ENCODE data around the gene TDRD9. TPM values are rescaled to one million over a fixed set of nuclear protein-coding genes. Genes with fewer than 3 reads are reported as not detected.

TDRD9 gene
- total RNA-seq, 1 experiment from 2014 or later, result not detected

DNA sequence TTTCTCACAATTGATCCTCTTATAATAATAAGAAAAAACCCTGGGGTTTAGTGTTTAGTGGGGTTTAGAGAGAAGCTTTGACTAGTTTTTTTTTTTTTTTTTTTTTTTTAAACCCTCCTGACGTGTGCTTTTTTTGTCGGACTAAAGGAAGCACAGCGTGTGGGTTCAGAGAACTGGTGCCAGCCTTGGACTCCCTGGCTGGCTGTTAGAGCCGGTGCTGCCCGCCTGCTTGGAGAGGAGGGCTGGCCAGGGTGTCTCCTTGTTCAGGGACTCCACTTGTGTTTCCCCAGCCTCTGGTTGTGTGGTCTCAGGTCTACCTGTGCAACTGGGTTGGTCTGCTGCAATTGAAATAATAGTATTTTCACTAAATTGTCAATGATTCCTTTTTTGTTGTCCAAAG is 103.1 kb downstream of the TDRD9 start:
- H3K36me3 ChIP-seq, result no peaks in the 10 kb centered on the region
- no peak overlapping the region for H3K4me3 ChIP-seq
- no peaks in the 10 kb centered on the region for H3K9me3 ChIP-seq
- no peaks in the 10 kb centered on the region for H3K27me3 ChIP-seq
- no peak for DNase-seq

DNA sequence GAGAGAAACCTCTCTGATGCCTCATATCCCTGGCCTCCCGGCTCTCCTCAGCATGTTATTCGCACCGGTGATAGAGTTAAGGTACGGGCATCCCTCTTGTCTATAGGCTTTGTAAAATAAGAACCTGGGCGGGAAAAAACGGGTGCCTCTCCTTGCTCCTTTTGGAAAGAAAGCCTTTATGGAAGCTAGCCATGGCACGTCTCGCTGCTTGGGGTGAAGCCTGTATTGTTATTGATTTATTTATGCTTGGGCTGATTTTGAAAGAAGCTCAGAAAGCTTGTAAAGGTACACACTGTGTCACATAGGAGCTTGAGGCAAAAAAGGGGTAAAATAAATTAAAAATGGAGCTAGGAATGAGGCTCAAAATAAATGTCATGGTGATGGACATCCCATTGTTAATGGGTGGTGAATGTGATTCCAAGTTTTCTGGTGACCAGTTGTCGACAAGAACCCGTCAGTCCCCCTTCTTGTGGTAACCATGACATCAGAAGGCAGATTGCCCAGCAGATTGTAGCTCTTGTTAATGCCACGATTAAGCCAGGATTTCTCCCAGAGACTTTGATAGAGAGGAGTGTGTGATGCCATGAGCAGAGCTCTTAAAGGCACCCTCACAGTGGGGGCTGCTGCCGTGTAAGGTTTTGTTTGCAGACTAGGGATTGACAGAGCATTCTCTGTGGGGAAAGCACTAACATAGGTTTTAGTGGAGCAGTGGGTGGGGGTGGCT is 106.9 kb downstream of the TDRD9 start:
- H3K4me3 ChIP-seq, result no peak overlapping the region
- DNase-seq, result no peak
- no peaks in the 10 kb centered on the region for H3K9me3 ChIP-seq
- H3K27me3 ChIP-seq, result no peaks in the 10 kb centered on the region
- no peaks in the 10 kb centered on the region for H3K36me3 ChIP-seq

DNA sequence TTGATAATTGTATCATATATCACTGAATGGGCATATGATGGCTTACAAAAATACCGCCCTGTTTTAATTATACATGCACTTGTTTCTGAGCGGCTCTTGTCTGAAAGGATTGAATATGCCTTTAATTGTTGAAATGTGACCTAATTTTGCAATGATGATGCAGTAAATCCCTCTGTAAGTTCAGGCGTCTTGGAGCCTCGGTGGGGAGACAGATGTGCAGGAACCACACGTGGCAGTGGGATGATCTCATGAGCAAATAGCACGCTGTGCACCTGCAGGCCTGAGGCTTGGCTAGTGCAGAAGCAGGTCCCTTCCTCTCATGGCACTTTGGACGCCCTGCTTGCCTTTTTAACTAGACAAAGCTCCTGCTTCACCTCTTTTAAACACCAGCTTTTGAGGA is 108.0 kb downstream of the TDRD9 start:
- no peak for DNase-seq
- Histone ChIP-seq H3K9me3 (no peaks in the 10 kb centered on the region), H3K36me3 (no peaks in the 10 kb centered on the region), H3K27me3 (no peaks in the 10 kb centered on the region), H3K4me3 (no peak overlapping the region)

DNA sequence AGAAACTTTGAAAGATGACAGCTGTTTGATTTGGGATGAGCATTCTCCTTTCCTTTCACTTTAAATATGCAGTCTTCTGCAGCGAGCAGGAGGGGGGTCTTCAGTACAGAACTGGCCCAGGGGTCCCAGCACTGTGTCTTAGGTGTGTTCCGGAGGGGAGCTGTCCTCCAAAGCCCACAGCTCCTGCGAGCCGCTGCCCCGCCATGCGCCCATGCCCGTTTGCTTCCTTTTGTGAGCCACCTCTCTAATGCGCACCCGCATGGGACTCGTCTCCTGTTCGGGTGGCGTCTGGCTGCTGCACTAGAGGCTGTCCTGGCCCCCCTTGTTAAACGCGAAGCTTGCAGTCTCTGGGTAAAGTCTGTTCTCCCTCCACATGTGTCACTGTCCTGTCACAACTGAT is 108.8 kb downstream of the TDRD9 start:
- no peaks in the 10 kb centered on the region for H3K27me3 ChIP-seq
- no peak for DNase-seq
- H3K36me3 ChIP-seq, result no peaks in the 10 kb centered on the region
- H3K4me3 ChIP-seq, result no peak overlapping the region
- no peaks in the 10 kb centered on the region for H3K9me3 ChIP-seq

DNA sequence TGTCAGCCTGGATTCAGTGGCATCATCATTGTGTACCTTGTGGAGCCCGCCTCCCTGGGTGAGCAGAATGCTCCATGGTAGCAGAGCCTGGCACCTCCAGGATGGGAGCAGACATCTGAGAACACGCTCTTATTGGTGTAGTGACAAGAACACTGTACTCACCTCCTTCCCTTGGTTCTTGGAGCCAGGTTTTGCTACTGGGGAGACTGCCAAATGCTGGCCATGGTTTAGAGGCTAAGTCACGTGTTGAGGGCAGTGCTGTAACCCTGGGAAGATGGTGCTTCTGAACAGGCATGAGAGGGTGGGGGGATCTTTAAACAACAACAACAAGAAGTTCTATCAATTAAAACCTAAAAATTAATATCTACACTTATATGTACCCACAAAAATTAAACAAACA is 109.6 kb downstream of the TDRD9 start:
- no peaks in the 10 kb centered on the region for H3K9me3 ChIP-seq
- H3K27me3 ChIP-seq, result no peaks in the 10 kb centered on the region
- H3K4me3 ChIP-seq, result no peak overlapping the region
- no peak for DNase-seq
- H3K36me3 ChIP-seq, result no peaks in the 10 kb centered on the region

DNA sequence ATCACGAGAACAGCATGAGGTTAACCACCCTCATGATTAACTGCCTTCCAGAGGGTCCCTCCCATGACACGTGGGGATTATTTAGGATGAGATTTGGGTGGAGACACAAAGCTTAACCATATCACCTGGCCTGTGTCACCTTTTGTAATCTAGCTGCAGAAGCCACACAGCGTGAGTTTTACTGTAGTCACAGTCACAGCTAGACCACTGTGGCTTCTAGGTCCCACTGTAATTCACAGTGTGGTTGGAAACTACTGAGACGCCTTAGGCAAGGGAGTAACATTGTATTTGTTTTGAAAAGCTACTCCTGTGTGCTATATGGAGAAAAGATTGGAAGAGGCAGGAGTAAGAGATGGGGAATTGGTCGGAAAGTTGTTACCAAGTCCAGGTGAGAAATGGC is 111.0 kb downstream of the TDRD9 start:
- Histone ChIP-seq H3K9me3 (no peaks in the 10 kb centered on the region), H3K36me3 (no peaks in the 10 kb centered on the region), H3K4me3 (no peak overlapping the region), H3K27me3 (no peaks in the 10 kb centered on the region)
- no peak for DNase-seq

DNA sequence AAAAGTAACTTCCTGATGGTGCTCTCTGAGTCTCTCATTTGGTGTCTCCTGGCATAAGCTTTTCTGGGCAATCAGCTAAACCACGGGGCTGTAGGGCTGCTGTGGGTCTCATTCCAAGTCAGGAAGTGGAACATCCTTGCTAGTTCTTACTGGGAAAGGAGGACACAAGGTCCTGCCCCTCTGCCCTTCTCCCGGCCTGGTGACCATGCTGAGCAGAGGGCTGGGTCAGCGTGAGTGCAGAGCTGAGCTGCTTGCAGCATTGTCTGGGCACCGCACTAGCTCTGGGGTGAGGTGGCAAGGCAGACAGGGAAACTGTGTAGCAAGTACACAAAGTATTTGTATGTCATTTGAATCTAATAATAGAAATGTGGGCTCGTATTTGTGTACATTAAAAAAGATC is 112.3 kb downstream of the TDRD9 start:
- DNase-seq, result peak; percentile 10
- Histone ChIP-seq H3K27me3 (no peaks in the 10 kb centered on the region), H3K36me3 (no peaks in the 10 kb centered on the region), H3K4me3 (no peak overlapping the region), H3K9me3 (no peaks in the 10 kb centered on the region)

DNA sequence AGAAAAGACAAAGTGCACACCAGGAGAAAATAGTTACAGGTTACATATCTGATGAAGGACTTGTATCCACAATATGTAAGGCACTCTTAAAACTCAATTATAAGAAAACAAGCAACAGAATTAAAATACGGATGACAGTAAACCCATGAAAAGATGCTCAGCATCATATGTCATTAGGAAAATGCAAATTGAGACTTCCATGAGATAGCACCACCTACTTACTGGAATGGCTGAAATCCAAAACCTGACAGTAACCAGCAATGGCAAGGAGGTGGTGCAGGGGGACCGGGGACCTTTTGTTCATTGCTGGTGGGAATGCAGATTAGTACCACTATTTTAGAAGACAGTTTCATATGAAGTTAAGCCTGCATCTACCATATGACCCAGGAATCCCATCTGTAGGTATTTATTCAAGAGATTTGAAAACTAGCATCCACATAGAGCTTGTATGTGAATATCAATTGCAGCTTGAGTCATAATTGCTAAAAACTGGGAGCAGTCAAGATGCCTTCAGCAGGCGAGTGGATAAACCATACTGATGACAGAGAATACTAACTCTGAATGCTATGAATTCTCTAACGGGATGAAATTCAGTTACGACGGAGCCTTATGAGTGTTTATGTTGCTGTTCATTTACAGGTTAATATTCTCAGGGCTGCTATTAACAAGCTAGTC is 113.3 kb downstream of the TDRD9 start:
- no peak overlapping the region for H3K4me3 ChIP-seq
- no peak for DNase-seq

DNA sequence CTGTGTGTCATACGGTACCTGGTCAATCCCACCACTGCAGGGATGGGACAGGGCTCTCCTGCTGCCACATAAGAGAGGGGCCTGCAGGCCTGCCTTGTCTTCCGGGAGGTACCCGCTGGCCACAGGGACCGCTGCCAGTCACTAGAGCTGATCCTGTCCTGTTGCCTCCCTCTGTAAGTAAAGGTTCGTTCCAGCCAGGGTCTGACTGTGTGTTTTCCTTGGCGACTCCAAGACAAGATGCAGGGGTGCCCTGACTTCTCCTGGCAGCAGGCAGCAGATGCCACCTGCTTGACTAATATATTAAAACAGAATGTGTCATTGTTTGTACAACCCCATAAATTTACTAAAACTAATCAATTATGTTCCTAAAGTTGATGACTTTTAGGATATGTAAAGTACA is 115.8 kb downstream of the TDRD9 start:
- Histone ChIP-seq H3K27me3 (no peaks in the 10 kb centered on the region), H3K4me3 (no peak overlapping the region), H3K36me3 (no peaks in the 10 kb centered on the region), H3K9me3 (no peaks in the 10 kb centered on the region)
- DNase-seq, result peak; percentile 79

More for the DNA sequence above, 113.3 kb downstream of the TDRD9 start:
- Histone ChIP-seq H3K27me3 (no peaks in the 10 kb centered on the region), H3K9me3 (no peaks in the 10 kb centered on the region), H3K36me3 (no peaks in the 10 kb centered on the region)

DNA sequence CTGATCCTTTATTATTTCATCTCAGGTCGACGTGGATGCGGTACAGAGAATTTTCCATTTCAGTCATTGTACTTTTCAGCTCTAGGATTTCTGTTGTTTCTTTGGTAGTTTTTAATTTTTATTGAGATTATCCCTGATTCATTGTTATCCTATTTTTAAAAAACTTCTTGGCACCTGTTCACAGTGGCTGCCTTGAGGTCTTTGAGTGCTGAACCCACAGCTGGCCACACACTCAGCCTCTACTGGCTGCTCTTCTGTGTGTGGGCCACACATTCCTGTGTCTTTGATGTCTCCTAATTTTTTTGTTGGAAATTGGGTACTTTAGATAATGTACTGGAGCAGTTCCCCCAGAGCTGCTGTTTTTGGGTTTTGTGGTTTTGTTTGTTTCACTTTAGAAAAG is 119.5 kb downstream of the TDRD9 start:
- DNase-seq, result no peak
- Histone ChIP-seq H3K4me3 (no peak overlapping the region), H3K27me3 (no peaks in the 10 kb centered on the region), H3K9me3 (no peaks in the 10 kb centered on the region), H3K36me3 (no peaks in the 10 kb centered on the region)

DNA sequence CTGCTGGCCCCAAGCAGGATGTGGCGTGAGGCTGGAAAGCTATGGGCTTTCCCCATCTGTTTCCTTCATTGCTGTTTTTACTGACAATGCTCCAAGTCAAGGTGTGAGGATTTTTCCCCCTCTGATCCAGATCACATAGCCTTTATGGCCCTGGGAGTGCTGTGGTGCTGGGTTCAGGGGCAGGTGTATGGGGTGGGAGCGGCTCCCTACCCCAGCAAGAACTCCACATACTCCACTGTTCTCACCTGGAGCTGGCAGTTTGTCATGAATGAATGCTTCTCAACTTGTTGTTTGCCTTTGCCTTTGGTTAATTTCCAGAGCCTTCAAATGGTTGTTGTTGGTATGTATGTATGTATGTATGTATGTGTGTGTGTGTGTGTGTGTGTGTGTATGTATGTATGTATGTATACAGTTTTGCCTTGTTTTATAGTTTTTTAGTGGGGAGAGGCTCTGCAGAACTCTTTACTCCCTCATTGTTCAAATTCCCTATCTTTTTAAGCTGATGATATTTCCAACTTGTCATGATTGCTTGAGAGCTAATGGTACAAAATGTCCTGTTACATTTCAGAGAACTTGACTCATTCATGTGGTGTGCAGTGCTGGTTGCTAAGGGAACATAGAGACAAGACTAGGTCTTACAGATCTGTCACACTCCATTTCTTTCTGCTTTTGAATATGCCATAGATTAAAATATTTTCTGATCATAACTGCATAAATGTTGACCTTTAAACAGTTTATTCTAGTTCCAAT is 120.7 kb downstream of the TDRD9 start:
- H3K36me3 ChIP-seq, result no peaks in the 10 kb centered on the region
- H3K9me3 ChIP-seq, result no peaks in the 10 kb centered on the region
- H3K27me3 ChIP-seq, result no peaks in the 10 kb centered on the region
- H3K4me3 ChIP-seq, result no peak overlapping the region
- DNase-seq, result no peak

DNA sequence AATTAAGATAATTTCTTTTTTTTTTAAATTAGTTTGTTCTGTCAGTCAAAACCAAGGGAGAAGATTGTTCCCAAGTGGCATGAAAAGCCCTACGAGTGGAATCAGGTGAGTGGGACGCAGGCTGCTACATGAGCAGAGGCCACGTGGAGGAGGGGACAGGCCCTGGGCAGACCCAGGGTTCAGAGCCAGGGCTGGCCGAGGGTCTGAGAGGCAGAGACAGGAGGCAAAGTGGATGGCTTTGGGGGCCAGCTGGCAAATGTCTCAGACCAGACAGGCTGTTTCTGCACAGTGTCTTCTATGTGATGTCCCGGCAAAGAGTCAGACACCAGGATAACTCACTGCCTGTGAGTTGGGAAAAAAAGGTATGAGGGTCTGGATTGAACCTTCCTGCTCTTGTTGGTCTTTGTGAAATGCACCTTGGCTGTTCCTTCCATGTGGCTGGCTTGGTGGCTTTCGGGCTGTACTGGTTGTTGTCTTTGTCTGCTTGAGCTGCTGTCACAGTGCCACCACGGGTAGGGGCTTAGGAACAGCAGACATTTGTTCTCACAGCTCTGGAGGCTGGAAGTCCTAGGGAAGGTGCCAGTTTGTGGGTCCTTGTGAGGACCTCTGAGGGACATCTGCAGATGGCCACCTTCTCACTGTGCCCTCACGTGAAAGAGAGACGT is 121.5 kb downstream of the TDRD9 start:
- no peaks in the 10 kb centered on the region for H3K9me3 ChIP-seq
- DNase-seq, result no peak

DNA sequence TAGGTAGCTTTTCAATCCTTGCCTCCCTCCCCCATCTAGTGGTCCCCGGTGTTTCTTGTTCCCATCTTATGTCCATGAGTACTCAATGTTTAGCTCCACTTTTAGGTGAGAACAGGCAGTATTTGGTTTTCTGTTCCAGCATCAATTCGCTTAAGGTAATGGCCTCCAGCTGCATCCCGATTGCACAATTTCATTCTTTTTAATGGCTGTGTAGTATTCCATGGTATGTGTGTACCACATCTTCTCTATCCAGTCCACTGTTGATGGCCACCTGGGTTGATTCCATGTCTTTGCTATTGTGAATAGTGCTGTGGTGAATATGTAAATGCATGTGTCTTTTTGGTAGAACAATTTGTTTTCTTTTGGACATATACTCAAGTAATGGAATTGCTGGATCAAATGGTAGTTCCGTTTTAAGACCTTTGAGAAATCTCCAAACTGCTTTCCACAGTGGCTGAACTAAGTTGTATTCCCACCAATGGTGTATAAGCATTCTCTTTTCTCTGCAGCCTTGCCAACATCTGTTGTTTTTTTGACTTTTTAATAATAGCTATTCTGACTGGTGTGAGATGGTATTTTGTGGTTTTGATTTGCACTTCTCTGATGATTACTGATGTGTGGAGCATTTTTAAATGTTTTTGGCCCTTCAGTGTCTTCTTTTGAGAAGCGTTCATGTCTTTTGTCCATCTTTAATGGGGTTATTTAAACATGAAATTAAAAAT is 123.0 kb downstream of the TDRD9 start:
- Histone ChIP-seq H3K4me3 (no peak overlapping the region), H3K9me3 (no peaks in the 10 kb centered on the region), H3K27me3 (no peaks in the 10 kb centered on the region), H3K36me3 (no peaks in the 10 kb centered on the region)
- DNase-seq, result no peak

More for the DNA sequence above, 121.5 kb downstream of the TDRD9 start:
- Histone ChIP-seq H3K4me3 (no peak overlapping the region), H3K27me3 (no peaks in the 10 kb centered on the region), H3K36me3 (no peaks in the 10 kb centered on the region)

DNA sequence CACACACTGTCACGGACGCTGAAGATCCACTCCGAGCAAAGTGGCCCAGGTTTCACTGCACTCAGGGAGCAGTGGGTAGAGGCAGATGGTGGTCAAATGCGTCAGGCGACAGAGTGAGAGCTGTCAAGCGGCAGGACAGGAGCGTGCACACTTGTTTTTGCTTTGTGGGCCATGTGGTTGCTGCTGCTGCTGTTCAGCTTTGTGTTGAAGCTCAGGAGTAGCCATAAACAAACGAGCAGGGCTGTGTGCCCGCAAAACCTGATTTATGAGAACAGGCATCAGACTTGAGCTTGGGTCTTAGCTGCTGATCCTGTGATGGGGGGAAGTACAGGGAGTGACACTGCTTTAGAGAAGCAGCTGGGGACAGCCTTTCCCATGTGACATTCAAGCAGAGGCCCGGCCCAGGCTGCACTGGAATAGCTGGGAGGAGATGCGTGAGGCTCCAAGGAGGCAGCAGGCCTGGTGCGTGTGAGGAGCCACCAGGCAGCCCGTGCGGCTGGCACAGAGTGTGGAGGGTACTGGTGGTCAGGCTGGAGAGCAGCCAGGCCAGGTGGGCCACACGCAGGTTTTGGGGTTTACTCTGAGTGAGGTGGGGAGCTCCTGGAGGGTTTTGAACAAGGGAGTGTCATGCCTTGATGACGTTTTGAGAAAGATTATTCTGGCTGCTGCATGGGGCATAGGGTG is 126.1 kb downstream of the TDRD9 start:
- Histone ChIP-seq H3K27me3 (no peaks in the 10 kb centered on the region), H3K4me3 (no peak overlapping the region), H3K9me3 (no peaks in the 10 kb centered on the region), H3K36me3 (no peaks in the 10 kb centered on the region)
- DNase-seq, result no peak

DNA sequence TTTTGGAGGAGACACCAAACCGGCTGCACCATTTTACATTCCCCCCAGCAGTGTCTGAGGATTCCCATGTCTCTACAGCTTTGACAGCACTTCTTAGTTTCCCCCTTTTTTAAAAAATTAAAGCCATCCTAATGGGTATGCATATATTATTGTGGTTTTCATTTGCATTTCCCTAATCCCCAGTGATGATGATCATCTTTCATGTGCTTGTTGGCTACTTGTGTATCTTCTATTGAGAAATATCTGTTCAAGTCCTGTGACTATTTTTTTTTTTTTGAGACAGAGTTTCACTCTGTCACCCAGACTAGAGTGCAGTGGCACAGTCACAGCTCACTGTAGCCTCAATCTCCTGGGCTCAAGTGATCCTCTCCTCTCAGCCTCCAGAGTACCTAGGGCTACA is 134.0 kb downstream of the TDRD9 start:
- H3K9me3 ChIP-seq, result no peaks in the 10 kb centered on the region
- H3K27me3 ChIP-seq, result no peaks in the 10 kb centered on the region
- no peaks in the 10 kb centered on the region for H3K36me3 ChIP-seq
- DNase-seq, result no peak
- no peak overlapping the region for H3K4me3 ChIP-seq

DNA sequence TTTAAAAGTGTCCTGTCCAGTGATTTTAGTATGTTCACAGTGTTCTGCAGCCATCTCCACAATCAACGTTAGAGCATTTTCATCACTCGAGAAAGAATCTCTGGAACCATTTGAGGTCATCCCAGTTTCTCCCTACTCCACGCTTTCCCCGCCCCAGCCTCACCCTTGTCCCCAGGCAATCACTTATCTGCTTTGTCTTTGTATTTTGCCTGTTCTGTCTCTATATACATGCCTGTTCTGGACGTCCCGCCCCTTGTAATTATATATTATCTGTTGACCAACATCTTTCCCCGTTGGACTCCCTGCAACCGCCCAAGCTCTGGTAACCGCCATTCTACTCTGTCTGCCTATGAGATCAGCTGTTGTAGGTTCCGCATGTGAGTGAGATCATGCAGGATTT is 135.7 kb downstream of the TDRD9 start:
- no peak for DNase-seq
- no peaks in the 10 kb centered on the region for H3K9me3 ChIP-seq
- H3K36me3 ChIP-seq, result no peaks in the 10 kb centered on the region
- H3K27me3 ChIP-seq, result no peaks in the 10 kb centered on the region
- H3K4me3 ChIP-seq, result no peak overlapping the region
